NCI-H526 treated with DMSO at 0.1 percent for 48 hours (cell line): ENCODE measurements around the gene APBA3.
"Not testable (repeated sequence)": the region's sequence is repeated elsewhere in the genome, so short reads cannot be mapped to it uniquely, and the experiment has no call there.

ENCODE experiments used
- DNase-seq: peaks from one replicate; lab custom pipeline; 2025; lab: John Stamatoyannopoulos, UW

Gene APBA3

DNA sequence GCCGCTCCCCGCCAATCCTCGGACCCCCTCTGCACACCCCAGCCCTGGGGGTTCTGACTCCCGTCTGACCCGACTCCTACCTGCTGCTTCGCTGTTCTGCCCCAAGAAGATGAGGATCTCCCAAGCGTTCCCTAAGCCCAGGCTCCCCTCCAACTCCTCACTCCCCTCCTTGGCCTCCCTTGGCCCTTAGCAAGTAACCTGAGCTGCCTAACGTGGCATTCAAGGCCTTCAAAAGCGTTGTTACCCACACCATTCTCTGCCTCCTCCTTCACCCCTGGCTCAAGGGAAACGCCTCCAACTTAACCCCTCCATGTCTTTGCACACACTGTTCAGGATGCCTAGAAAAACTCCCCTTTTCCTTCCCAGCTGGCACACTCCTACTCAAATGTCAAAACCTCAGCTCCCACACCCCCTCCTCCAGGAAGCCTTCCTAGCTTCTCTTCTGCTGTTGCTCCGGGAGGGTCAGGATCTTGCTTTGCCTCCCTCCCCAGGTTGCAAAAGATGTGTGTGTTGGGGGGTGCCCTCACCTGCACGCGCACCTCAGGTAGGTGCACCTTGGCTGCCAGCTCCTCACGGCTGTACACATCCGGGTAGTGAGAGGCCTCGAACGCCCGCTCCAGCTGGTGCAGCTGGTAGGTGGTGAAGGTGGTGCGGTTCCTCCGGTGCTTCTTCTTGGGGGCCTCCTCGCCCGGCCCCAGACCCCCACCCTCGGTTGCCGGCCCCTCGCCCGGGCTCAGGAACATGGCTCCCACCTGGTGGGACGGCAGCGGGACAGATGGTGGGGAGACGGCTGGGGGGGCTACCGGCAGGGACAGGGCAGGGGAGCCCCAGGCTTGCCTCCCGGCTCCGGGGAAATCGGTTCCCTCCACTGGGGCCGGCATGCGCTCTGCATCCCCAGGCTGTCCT is 9.8 kb upstream of the APBA3 start:
- DNase-seq = no peak

DNA sequence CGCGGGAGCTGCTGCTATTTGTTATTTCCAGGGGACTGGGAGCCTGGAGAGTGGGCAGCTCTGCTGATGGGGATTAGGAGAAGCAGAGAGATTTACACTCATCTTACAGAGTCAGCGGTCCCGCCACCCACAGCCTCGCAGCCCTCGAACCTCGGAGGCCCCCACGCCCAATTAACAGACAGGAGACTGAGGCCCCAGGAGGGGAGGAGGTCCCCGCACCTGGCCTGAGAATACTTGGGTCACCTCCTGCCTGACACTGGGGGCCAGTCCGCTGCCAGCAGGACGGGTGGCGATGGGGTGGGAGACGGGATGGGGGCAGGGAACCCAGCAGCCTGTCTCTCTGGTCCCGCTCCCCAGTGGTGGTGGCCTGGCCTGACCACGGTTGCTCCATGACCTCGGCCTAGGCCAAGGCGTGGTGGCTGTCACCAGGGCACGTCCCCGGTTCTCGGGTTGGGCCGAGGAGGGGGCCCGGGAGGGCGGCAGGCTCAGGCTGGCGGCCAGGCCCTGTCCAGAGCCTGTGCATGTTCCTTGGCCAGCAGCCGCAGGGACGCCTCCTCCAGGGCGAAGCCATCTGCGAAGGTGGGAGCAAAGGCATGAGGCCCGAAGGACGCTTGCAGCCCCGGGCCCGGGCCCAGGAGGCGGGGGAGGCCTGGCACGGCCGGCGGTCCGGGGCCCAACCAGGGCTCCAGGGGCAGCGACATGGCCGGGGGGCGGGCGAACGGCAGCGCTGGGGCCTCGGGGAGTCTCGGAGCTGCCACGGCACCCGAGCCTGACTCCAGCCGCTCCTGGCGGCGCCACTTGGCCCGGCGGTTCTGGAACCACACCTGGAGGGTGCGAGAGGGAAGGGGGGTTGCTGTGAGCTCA is 8.9 kb upstream of the APBA3 start:
- no peak for DNase-seq

DNA sequence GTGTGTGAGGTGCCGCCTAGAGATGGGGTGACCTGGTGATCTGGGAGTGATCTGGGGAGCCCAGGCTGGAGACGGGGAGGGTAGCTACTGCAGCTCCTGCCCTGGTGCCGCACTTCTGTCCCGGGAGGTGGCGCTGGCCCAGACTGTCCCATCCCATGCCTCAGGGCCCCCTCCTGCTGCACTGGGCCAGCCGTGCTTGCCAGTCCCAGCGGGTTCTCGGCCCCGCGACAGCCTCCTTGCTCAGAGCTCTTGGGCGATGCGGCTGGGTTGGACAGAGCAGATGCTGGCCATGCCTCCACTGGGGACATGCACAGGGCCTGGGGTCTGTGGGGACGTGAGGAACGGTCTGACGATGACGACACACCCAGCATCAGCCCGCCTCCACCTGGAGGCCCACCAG is 8.0 kb upstream of the APBA3 start:
- DNase-seq = no peak

GRCh38 chr19:3768748-3769099 is 7.2 kb upstream of the APBA3 start:
- DNase-seq = no peak

DNA sequence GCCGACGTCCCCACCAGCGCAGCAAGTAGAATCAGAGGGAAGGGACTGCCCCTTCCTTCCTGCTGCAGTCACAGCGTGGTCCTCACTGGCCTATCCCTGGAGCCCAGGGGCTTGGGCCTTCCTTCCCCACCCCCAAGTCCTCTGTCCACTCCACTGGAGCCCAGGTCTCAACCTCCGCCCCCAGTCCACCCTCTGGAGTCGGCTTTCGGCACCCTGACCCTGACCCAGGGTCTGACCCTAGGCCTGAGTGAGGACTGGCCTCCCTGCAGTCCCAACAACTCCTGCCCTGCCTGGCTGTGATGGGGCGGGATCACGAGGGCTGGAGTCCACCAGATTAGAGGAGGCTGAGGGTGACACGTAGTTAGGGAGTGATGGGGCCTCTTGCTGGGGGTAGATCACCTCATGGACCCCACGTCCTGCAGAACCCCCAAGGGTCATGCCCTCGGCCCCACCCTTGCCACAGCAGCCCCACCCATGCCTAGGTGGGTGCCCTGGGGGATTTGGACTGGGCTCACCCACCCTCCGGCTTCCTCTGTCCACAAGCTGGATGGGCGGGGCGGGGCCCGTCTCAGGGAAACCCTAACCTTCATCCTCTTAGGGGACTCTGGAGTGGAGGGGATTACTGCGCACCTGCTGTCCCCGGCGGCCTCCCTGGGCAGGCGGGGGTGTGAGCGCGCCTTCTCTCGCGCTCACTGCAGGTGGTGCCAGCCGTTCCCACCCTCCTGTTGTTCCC is 6.7 kb upstream of the APBA3 start:
- no peak for DNase-seq

GRCh38 chr19:3767050-3767449 is 5.6 kb upstream of the APBA3 start:
- no peak for DNase-seq

- DNase-seq = no peak
Observed at GRCh38 chr19:3766520-3766919, 5.0 kb upstream of the APBA3 start.

DNA sequence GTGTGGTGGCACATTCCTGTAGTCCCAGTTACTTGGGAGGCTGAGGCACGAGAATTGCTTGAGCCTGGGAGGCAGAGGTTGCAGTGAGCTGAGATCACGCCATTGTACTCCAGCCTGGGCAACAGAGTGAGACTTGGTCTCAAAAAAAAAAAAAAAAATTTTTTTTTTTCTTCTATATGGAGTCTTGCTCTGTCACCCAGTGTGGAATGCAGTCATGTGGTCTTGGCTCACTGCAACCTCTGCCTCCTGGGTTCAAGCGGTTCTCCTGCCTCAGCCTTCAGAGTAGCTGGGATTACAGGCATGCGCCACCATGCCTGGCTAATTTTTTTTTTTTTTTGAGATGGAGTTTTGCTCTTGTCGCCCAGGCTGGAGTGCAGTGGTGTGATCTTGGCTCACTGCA is 4.3 kb upstream of the APBA3 start:
- DNase-seq = not testable (repeated sequence)

- DNase-seq = no peak
Observed at GRCh38 chr19:3765121-3765520, 3.6 kb upstream of the APBA3 start.

DNA sequence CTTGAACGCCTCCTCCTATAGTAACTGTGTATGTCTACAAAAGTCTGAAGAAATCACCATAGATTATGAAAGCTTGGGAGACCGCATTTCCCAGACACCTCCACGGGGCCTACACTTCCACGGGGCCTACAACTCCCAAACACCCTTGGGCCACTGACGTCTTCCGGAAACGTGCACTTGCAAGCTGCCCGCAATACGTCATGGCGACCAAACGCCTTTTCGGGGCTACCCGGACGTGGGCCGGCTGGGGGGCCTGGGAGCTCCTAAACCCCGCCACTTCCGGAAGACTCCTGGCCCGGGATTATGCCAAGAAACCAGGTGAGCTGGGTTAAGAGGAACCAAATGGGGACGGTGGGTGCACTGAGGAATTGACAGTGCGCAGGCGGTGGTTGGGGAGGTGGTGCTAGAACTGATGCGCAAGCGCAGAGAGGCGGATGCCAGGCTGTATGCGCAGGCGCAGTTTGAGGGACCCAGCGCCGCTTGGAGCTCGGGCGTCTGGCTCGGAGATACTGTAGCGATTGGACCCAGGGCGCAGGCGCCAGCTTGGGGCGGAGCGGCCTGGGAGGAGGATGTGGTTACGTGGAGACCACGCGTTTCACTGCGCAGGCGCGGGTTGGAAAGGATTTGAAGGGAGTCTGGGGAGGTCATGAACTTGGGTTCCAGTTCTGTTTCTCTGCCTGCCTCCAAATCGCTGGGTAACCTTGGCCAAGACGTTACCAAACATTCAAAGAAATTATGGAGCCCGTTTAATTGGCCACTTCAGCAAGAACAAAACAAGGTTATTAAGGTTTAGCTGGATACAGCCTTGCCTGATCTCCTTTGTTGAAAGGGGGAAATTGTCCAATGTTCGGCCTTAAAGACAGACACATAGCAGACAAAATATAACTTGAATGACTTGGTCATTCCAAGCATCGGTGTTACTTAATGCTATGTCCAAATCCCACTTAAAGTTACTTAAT is 1.3 kb upstream of the APBA3 start, which contains the start of gene MRPL54:
Gene MRPL54, plus strand, starts transcription at position 182 of the 959 bp plus-strand sequence. Its CDS starts 19 bp downstream, at position 201.
- DNase-seq = peak; percentile 87

DNA sequence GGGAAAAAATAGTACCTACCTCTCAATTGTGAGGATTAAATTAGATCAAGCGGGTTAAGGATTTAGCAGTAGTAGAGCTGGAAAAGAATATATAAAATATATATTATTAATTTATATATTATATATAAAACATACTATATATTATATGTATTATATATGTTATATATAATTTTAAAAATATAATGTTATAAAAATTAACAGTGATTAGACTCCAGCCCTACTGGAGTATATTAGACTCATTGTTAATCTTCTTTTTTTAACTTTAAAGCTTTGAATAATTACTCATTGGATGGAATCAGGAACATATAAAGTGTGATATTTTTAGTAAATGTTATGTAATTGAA is 610 bp upstream of the APBA3 start:
- no peak for DNase-seq

DNA sequence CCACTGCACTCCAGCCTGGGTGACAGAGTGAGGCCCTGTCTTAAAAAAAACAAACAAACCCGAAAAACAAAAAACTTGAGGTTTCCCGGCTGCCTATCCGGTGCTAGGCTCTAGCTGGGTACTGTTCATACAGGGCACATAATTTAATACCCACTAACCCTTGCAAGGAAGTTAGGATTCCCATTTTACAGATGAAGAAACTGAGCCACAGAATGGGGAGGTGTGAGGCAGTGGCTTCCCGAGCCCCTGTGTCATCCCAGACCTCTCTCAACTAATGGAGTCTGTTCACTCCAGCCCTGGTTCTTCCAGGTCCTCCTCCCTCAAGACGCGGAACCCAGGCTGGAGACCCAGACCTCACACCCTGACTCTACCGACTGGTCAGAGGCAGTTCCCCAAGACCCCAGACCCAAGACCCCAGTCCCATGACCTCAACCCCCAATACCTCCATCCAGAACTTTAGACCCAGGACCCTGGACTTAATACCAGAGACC is 576 bp downstream of the APBA3 start:
- DNase-seq = no peak

GRCh38 chr19:3759482-3760254 is 1.8 kb downstream of the APBA3 start:
- DNase-seq = no peak

DNA sequence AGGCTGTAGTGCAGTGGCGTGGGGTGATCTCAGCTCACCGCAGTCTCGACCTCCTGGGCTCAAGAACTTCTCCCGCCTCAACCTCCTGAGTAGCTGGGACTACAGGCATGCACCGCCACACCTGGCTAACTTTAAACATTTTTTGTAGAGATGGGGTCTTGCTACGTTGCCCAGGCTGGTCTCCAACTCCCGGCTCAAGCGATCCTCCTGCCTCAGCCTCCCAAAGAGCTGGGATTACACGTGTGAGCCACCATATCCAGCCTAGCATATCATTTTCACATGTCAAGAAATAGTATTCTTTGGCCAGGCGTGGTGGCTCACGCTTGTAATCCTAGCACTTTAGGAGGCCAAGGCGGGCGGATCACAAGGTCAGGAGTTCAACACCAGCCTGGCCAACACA is 3.2 kb downstream of the APBA3 start:
- not testable (repeated sequence) for DNase-seq

- DNase-seq = not testable (repeated sequence)
Observed at GRCh38 chr19:3757705-3758104, 3.8 kb downstream of the APBA3 start.

DNA sequence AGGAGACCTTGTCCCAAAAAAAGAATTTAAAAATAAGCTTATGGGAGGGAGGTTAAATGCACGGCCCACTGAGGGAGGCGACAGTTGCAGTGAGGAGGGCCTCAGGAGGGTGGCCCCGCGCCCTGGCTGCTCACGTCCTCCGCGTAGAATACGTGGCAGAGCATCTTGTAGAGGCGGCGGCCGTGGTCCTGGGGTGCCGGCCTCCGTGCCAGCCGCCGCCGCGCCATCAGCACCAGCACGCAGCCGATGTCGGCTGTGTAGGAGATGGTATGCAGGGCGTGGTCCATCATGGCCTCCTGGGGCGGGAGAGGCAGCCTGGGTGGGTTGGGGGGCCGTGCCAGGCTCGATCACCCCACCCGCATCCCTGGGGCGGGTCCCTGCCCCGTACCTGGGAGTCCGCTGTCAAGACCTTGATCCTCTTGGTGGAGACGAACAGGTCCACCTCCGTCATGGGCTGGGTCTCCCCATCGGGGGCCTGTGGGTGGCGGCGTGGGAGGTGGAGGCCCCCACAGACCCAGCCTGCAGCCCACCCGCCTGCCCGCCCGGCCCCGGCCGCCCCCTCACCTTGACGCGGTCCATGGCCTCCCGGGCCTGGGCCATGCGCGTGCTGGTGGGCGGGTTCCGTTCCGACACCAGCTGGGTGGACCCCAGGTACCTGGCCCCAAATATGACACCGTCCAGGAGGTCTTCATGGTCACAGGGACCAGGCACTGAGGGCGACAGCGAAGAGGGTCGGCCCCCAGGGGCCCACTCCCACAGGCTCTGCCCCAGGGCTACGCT is 7.7 kb downstream of the APBA3 start:
- no peak for DNase-seq

- no peak for DNase-seq
Observed at GRCh38 chr19:3752492-3752891, 9.0 kb downstream of the APBA3 start.

- no peak for DNase-seq
Observed at GRCh38 chr19:3751236-3751635, 10.3 kb downstream of the APBA3 start.

DNA sequence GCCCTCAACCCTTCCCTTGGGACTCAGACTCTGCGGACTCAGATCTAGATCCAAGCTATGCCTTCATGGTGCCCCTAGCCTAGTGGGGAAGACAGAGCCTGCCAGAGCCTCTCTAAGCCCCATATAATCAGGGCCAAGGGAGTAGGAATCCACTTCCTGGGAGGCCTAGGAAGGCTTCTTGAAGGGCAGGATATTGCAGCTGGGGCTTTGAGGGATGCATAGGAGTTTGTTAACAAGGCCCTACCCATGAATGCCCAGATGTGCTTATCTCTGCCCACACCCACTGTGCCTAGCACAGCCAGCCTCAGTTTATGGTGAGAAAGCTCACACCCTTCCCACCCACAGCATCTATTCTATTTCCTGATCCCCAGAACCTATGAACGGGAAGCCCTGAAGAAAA is 11.3 kb downstream of the APBA3 start:
- DNase-seq = no peak
